CD4-positive, alpha-beta T cell (primary cell): Measurements from ENCODE around the gene XCL2. TPM values are rescaled to one million over a fixed set of nuclear protein-coding genes. Genes with fewer than 3 reads are reported as not detected.

ENCODE experiments used
- ATAC-seq: fragments of 200-7000 bp; cut with Tn5 transposase; one replicate; pipeline ENCODE4 v1.10.0; 2022; ENCODE audit warnings: mild to moderate bottlenecking; ENCODE audit not compliant: poor library complexity
- CTCF ChIA-PET: fragments of 350-600 bp; sonication (Branson Sonifier 250); formaldehyde crosslinking; loops from one replicate; lab custom pipeline; 2021; ENCODE audit warnings: antibody characterized with exemption, inconsistent platforms; lab: Charles Lee
- POLR2A ChIA-PET: fragments of 350-600 bp; sonication (Branson Sonifier 250); formaldehyde crosslinking; loops from one replicate; lab custom pipeline; 2021; ENCODE audit warnings: antibody characterized with exemption, inconsistent platforms; lab: Charles Lee
- DNase-seq, 14 experiments: peaks; one replicate each; pipeline ENCODE4 v3.0.0-alpha.2; 2013 to 2020; ENCODE audit warnings: mixed read lengths in 2 of 14
- H3K27ac ChIP-seq, 2 donors: one replicate each; pipeline versions ENCODE4 v1.5.1 to v1.7.0; 2013; ENCODE audit warnings: low read length in 2 of 2, low read depth in 1 of 2, mild to moderate bottlenecking in 1 of 2
- H3K27me3 ChIP-seq, 2 experiments: 1 replicate in 1 of 2; 2 replicates in 1 of 2; pipeline versions ENCODE4 v1.6.1 to v1.7.0; 2013; ENCODE audit warnings: low read length in 2 of 2, control low read depth in 1 of 2, mild to moderate bottlenecking in 1 of 2, moderate library complexity in 1 of 2; ENCODE audit not compliant: insufficient read depth in 2 of 2, control insufficient read depth in 1 of 2
- H3K36me3 ChIP-seq: one replicate; pipeline ENCODE4 v1.6.1; 2013; ENCODE audit warnings: low read length, control low read depth; ENCODE audit not compliant: insufficient read depth
- H3K4me1 ChIP-seq: one replicate; pipeline ENCODE4 v1.6.1; 2013; ENCODE audit warnings: low read length, control low read depth; ENCODE audit not compliant: insufficient read depth
- H3K4me3 ChIP-seq: one replicate; pipeline ENCODE4 v1.5.1; 2013; ENCODE audit warnings: mild to moderate bottlenecking, low read length, moderate library complexity
- H3K9me3 ChIP-seq, 2 experiments: 1 replicate in 1 of 2; 2 replicates in 1 of 2; pipeline versions ENCODE4 v1.6.1 to v1.7.0; 2013; ENCODE audit warnings: low read length in 2 of 2, mild to moderate bottlenecking in 2 of 2, control low read depth in 1 of 2, moderate library complexity in 1 of 2; ENCODE audit not compliant: control insufficient read depth in 1 of 2, insufficient read depth in 1 of 2
- H3K27ac Mint-ChIP-seq: one replicate; pipeline ENCODE4 v1.8.0; 2020; ENCODE audit warnings: mixed read lengths
- H3K27me3 Mint-ChIP-seq: one replicate; pipeline ENCODE4 v1.8.0; 2021; ENCODE audit warnings: mixed read lengths
- H3K36me3 Mint-ChIP-seq: one replicate; pipeline ENCODE4 v1.8.0; 2021; ENCODE audit warnings: low read depth, mixed read lengths
- H3K4me1 Mint-ChIP-seq: one replicate; pipeline ENCODE4 v1.8.0; 2021; ENCODE audit warnings: low read depth, mixed read lengths
- H3K4me3 Mint-ChIP-seq: one replicate; pipeline ENCODE4 v1.8.0; 2020; ENCODE audit warnings: mild to moderate bottlenecking, mixed read lengths
- H3K9me3 Mint-ChIP-seq: one replicate; pipeline ENCODE4 v1.8.0; 2020; ENCODE audit warnings: mixed read lengths
- CTCF ChIP-seq: fragments of 200-600 bp; IDR thresholded peaks from one replicate; pipeline ENCODE4 v1.8.0; 2022; ENCODE audit warnings: antibody characterized with exemption, mild to moderate bottlenecking
- intact Hi-C, 2 experiments: fragments of 100-400 bp; cut with DNase I in 1 of 2; cut with micrococcal nuclease in 1 of 2; formaldehyde crosslinking; loops; one replicate each; pipeline versions ENCODE4 v1.15.1 to v1.9.0; 2023 to 2025; cut with DNase I, micrococcal nuclease
- total RNA-seq, 174 experiments: library from RNA in 2 of 174; stranded (reverse) in 2 of 174; gene quantifications; one replicate each; pipeline ENCODE4 v1.2.3 and lab custom pipeline; 2021 to 2026

The XCL2 gene
- total RNA-seq, 2 experiments from 2014 or later: not detected

GRCh38 chr1:168518201-168518689, 25.6 kb downstream of the XCL2 start:
- ChIA-PET CTCF (no interaction called here), POLR2A (no interaction called here)
- Mint-ChIP-seq H3K4me3 (no peak overlapping the region), H3K4me1 (peaks cover 71% of the 10 kb centered on the region), H3K27ac (no peak overlapping the region), H3K27me3 (no peaks in the 10 kb centered on the region), H3K9me3 (peaks cover 3% of the 10 kb centered on the region), H3K36me3 (no peaks in the 10 kb centered on the region)
- H3K4me1 ChIP-seq: peaks cover 52% of the 10 kb centered on the region
- intact Hi-C loops: loop anchor here in 1 of 2 experiments (10.0 kb wide), 1 partner anchor 73 kb away; no protein-coding TSS in a partner anchor
- no peaks in the 10 kb centered on the region for H3K9me3 ChIP-seq
- H3K27ac ChIP-seq: no peak overlapping the region
- ATAC-seq (no peak), DNase-seq (peak in 1 of 14 experiments; percentile 48)
- H3K36me3 ChIP-seq: no peaks in the 10 kb centered on the region
- H3K27me3 ChIP-seq: no peaks in the 10 kb centered on the region
- H3K4me3 ChIP-seq: no peak overlapping the region
- no peak for TF ChIP-seq CTCF

- ATAC-seq (no peak), DNase-seq (peak in 1 of 14 experiments; percentile 50)
- Mint-ChIP-seq H3K27ac (peak overlapping the region; percentile 28), H3K9me3 (no peaks in the 10 kb centered on the region), H3K27me3 (no peaks in the 10 kb centered on the region), H3K4me3 (peak overlapping the region; percentile 69), H3K4me1 (peaks cover 53% of the 10 kb centered on the region), H3K36me3 (no peaks in the 10 kb centered on the region)
- no peaks in the 10 kb centered on the region for H3K27me3 ChIP-seq
- H3K36me3 ChIP-seq: no peaks in the 10 kb centered on the region
- POLR2A ChIA-PET: interaction anchor here (0.8 to 2.4 kb wide), 3 partner anchors 17 to 171 kb away, joined by 5 to 8 read pairs (median 5); no protein-coding TSS in a partner anchor
- no peak overlapping the region for H3K27ac ChIP-seq
- no peak overlapping the region for H3K4me3 ChIP-seq
- H3K4me1 ChIP-seq: peaks cover 45% of the 10 kb centered on the region
- CTCF ChIA-PET: no interaction called here
- H3K9me3 ChIP-seq: no peaks in the 10 kb centered on the region
- no peak for TF ChIP-seq CTCF
- intact Hi-C loops: loop anchor here in 1 of 2 experiments (10.0 kb wide), 1 partner anchor 70 kb away; no protein-coding TSS in a partner anchor
Measured at GRCh38 chr1:168514455-168514854, 29.3 kb downstream of the XCL2 start.

GRCh38 chr1:168513656-168514404, 30.0 kb downstream of the XCL2 start:
- ChIA-PET POLR2A (interaction anchor here (0.8 to 2.4 kb wide), 5 partner anchors 8 to 171 kb away, joined by 4 to 8 read pairs (median 5); no protein-coding TSS in a partner anchor), CTCF (no interaction called here)
- TF ChIP-seq CTCF: no peak
- Mint-ChIP-seq H3K4me1 (peaks cover 50% of the 10 kb centered on the region), H3K27ac (peak overlapping the region; percentile 28), H3K36me3 (no peaks in the 10 kb centered on the region), H3K4me3 (peak overlapping the region; percentile 69), H3K9me3 (no peaks in the 10 kb centered on the region), H3K27me3 (no peaks in the 10 kb centered on the region)
- H3K4me3 ChIP-seq: peak overlapping the region; percentile 4
- no peaks in the 10 kb centered on the region for H3K27me3 ChIP-seq
- H3K27ac ChIP-seq: peak overlapping the region in 1 of 2 donors; percentile 16
- no peaks in the 10 kb centered on the region for H3K9me3 ChIP-seq
- intact Hi-C loops: loop anchor here in 1 of 2 experiments (10.0 kb wide), 1 partner anchor 69 kb away; no protein-coding TSS in a partner anchor
- peak in 2 of 14 experiments; percentile 21 to 59 for DNase-seq
- ATAC-seq: no peak
- H3K4me1 ChIP-seq: peaks cover 45% of the 10 kb centered on the region
- no peaks in the 10 kb centered on the region for H3K36me3 ChIP-seq
